ENCODE measurements around the gene IMPA2. TPM values are rescaled to one million over a fixed set of nuclear protein-coding genes. Genes with fewer than 3 reads are reported as not detected.

IMPA2 gene
- total RNA-seq, 1 donor from 2014 or later: 53.4 TPM

GRCh38 chr18:11980494-11981191 is 664 bp upstream of the IMPA2 start:
- DNase-seq (ENCODE audit: low spot score, unreplicated experiment): peak; percentile 100
- peaks cover 27% of the 10 kb centered on the region for H3K4me1 Mint-ChIP-seq (ENCODE audit: low read depth)
- H3K9me3 Mint-ChIP-seq (ENCODE audit: low read depth): no peaks in the 10 kb centered on the region
- TF ChIP-seq CTCF (IDR thresholded peaks at IDR 0.05; ENCODE audit: unreplicated experiment): no peak
- H3K27me3 Mint-ChIP-seq: no peaks in the 10 kb centered on the region
- peak overlapping the region; percentile 98 for H3K27ac Mint-ChIP-seq
- peak overlapping the region; percentile 81 for H3K4me3 Mint-ChIP-seq (ENCODE audit: low read depth)
- H3K36me3 Mint-ChIP-seq (ENCODE audit: insufficient read depth): no peaks in the 10 kb centered on the region

GRCh38 chr18:11981543-11982366 is 448 bp downstream of the IMPA2 start:
- H3K9me3 Mint-ChIP-seq (ENCODE audit: low read depth): no peaks in the 10 kb centered on the region
- H3K27me3 Mint-ChIP-seq: no peaks in the 10 kb centered on the region
- H3K36me3 Mint-ChIP-seq (ENCODE audit: insufficient read depth): no peaks in the 10 kb centered on the region
- peak; percentile 14 for TF ChIP-seq CTCF (IDR thresholded peaks at IDR 0.05; ENCODE audit: unreplicated experiment)
- H3K4me3 Mint-ChIP-seq (ENCODE audit: low read depth): peak overlapping the region; percentile 84
- peak; percentile 55 for DNase-seq (ENCODE audit: low spot score, unreplicated experiment)
- H3K27ac Mint-ChIP-seq: peak overlapping the region; percentile 98
- H3K4me1 Mint-ChIP-seq (ENCODE audit: low read depth): peaks cover 27% of the 10 kb centered on the region

GRCh38 chr18:11982981-11983380 is 1.7 kb downstream of the IMPA2 start:
- H3K4me3 Mint-ChIP-seq (ENCODE audit: low read depth): peak overlapping the region; percentile 84
- no peak for DNase-seq (ENCODE audit: low spot score, unreplicated experiment)

GRCh38 chr18:11983592-11983991 is 2.3 kb downstream of the IMPA2 start:
- Mint-ChIP-seq H3K9me3 (ENCODE audit: low read depth) (no peaks in the 10 kb centered on the region), H3K4me1 (ENCODE audit: low read depth) (peaks cover 30% of the 10 kb centered on the region), H3K27me3 (no peaks in the 10 kb centered on the region), H3K36me3 (ENCODE audit: insufficient read depth) (peaks cover 2% of the 10 kb centered on the region), H3K27ac (no peak overlapping the region), H3K4me3 (ENCODE audit: low read depth) (peak overlapping the region; percentile 27)
- TF ChIP-seq CTCF (IDR thresholded peaks at IDR 0.05; ENCODE audit: unreplicated experiment): no peak
- no peak for DNase-seq (ENCODE audit: low spot score, unreplicated experiment)

More at GRCh38 chr18:11982981-11983380, 1.7 kb downstream of the IMPA2 start:
- no peak for TF ChIP-seq CTCF (IDR thresholded peaks at IDR 0.05; ENCODE audit: unreplicated experiment)
- H3K36me3 Mint-ChIP-seq (ENCODE audit: insufficient read depth): no peaks in the 10 kb centered on the region
- peaks cover 27% of the 10 kb centered on the region for H3K4me1 Mint-ChIP-seq (ENCODE audit: low read depth)
- peak overlapping the region; percentile 56 for H3K27ac Mint-ChIP-seq
- no peaks in the 10 kb centered on the region for H3K9me3 Mint-ChIP-seq (ENCODE audit: low read depth)
- H3K27me3 Mint-ChIP-seq: no peaks in the 10 kb centered on the region

GRCh38 chr18:11984091-11984490 is 2.8 kb downstream of the IMPA2 start:
- Mint-ChIP-seq H3K27me3 (no peaks in the 10 kb centered on the region), H3K4me1 (ENCODE audit: low read depth) (peaks cover 31% of the 10 kb centered on the region), H3K9me3 (ENCODE audit: low read depth) (no peaks in the 10 kb centered on the region), H3K4me3 (ENCODE audit: low read depth) (no peak overlapping the region), H3K27ac (no peak overlapping the region), H3K36me3 (ENCODE audit: insufficient read depth) (peaks cover 2% of the 10 kb centered on the region)
- DNase-seq (ENCODE audit: low spot score, unreplicated experiment): no peak
- no peak for TF ChIP-seq CTCF (IDR thresholded peaks at IDR 0.05; ENCODE audit: unreplicated experiment)
